ENCODE data around the gene GKN2. TPM values are rescaled to one million over a fixed set of nuclear protein-coding genes. Genes with fewer than 3 reads are reported as not detected.

The GKN2 gene
- total and polyA plus RNA-seq, 11 donors, result not detected

- TF ChIP-seq CTCF (IDR thresholded peaks at IDR 0.05) (no peak), POLR2A (IDR thresholded peaks at IDR 0.05) (no peak)
- Histone ChIP-seq H3K27ac (no peak overlapping the region), H3K4me1 (peaks cover 0 to 54% (median 8%) of the 10 kb centered on the region in 12 donors), H3K27me3 (no peaks in the 10 kb centered on the region), H3K36me3 (no peaks in the 10 kb centered on the region), H3K4me3 (no peak overlapping the region), H3K9me3 (no peaks in the 10 kb centered on the region)
- ATAC-seq (no peak), DNase-seq (no peak)
- intact Hi-C loops (cut with DNase I), result loop anchor here in 8 of 10 donors (5.0 kb wide), 4 partner anchors 70 to 205 kb away; no protein-coding TSS in a partner anchor
- 91 to 94% (median 92%) methylated on average over 3 of the region's 3 CpGs for WGBS, 4 donors
These were observed 40.6 kb downstream of the GKN2 start for GRCh38 chr2:68912111-68912510.

- no peak for DNase-seq
- no peaks in the 10 kb centered on the region for H3K27me3 ChIP-seq
- no peaks in the 10 kb centered on the region for H3K9me3 ChIP-seq
- TF ChIP-seq CTCF (IDR thresholded peaks at IDR 0.05) (no peak), POLR2A (IDR thresholded peaks at IDR 0.05) (no peak)
- ATAC-seq, result no peak
- 79 to 99% (median 92%) methylated on average over 1 of the region's 1 CpG for WGBS, 4 donors
- H3K4me3 ChIP-seq, result no peak overlapping the region
- H3K27ac ChIP-seq, result no peak overlapping the region
- intact Hi-C loops (cut with DNase I), result loop anchor here in 9 of 10 donors (1.0 to 5.0 kb wide), 7 partner anchors 69 to 204 kb away; no protein-coding TSS in a partner anchor
- H3K36me3 ChIP-seq, result no peaks in the 10 kb centered on the region
- H3K4me1 ChIP-seq, result peaks cover 0 to 54% (median 8%) of the 10 kb centered on the region in 12 donors
These were observed 41.0 kb downstream of the GKN2 start for GRCh38 chr2:68911709-68912108.

GRCh38 chr2:68911246-68911645 is 41.4 kb downstream of the GKN2 start:
- Histone ChIP-seq H3K27me3 (no peaks in the 10 kb centered on the region), H3K9me3 (no peaks in the 10 kb centered on the region), H3K4me1 (peaks cover 0 to 54% (median 8%) of the 10 kb centered on the region in 12 donors), H3K36me3 (no peaks in the 10 kb centered on the region), H3K27ac (no peak overlapping the region), H3K4me3 (no peak overlapping the region)
- DNase-seq (no peak), ATAC-seq (no peak)
- intact Hi-C loops (cut with DNase I), result loop anchor here in 9 of 10 donors (1.0 to 5.0 kb wide), 7 partner anchors 69 to 204 kb away; no protein-coding TSS in a partner anchor
- no peak for TF ChIP-seq CTCF (IDR thresholded peaks at IDR 0.05)
- TF ChIP-seq POLR2A (IDR thresholded peaks at IDR 0.05), result no peak
- 40 to 77% (median 55%) methylated on average over 4 of the region's 4 CpGs for WGBS, 4 donors

- H3K4me3 ChIP-seq, result no peak overlapping the region
- TF ChIP-seq CTCF (IDR thresholded peaks at IDR 0.05), result peak; percentile 86 to 95 (median 93)
- TF ChIP-seq POLR2A (IDR thresholded peaks at IDR 0.05), result no peak
- H3K36me3 ChIP-seq, result no peaks in the 10 kb centered on the region
- DNase-seq (peak in 4 of 5 donors; percentile 46 to 68 (median 63)), ATAC-seq (peak in 3 of 4 donors; percentile 66 to 76 (median 74))
- H3K4me1 ChIP-seq, result peaks cover 0 to 54% (median 8%) of the 10 kb centered on the region in 12 donors
- no peaks in the 10 kb centered on the region for H3K27me3 ChIP-seq
- H3K27ac ChIP-seq, result no peak overlapping the region
- intact Hi-C loops (cut with DNase I), result loop anchor here in 9 of 10 donors (2.0 to 5.0 kb wide), 9 partner anchors 68 to 443 kb away; partner anchors contain the start of genes APLF (in 1 of the 9) and FBXO48 (in 1 of the 9)
- no peaks in the 10 kb centered on the region for H3K9me3 ChIP-seq
- 66 to 71% (median 67%) methylated on average over 3 of the region's 3 CpGs for WGBS, 4 donors
These were observed 42.7 kb downstream of the GKN2 start for GRCh38 chr2:68909793-68910674.

All from heart left ventricle (tissue), 16 donors.